SK-N-SH treated with all-trans-retinoic acid at 6 μM for 48 hours (cell line): ENCODE data around the gene PRR30.
"Not testable (repeated sequence)": the region's sequence is repeated elsewhere in the genome, so short reads cannot be mapped to it uniquely, and the experiment has no call there.

Source experiments
- ATAC-seq: fragments of 200-7000 bp; cut with Tn5 transposase; 3 replicates; pipeline ENCODE4 v1.9.1; 2020; ENCODE audit warnings: mild to moderate bottlenecking, moderate library complexity
- ARNTL ChIP-seq: fragments of 450-650 bp; formaldehyde crosslinking; IDR thresholded peaks from 2 replicates; pipeline ENCODE4 v1.5.0; 2020; ENCODE audit warnings: low read depth, mild to moderate bottlenecking, moderate library complexity, borderline replicate concordance
- BACH2 ChIP-seq: fragments of 250-450 bp; sonication (Bioruptor Pico); IDR thresholded peaks from 2 replicates; pipeline ENCODE4 v1.9.0; 2021; ENCODE audit warnings: mild to moderate bottlenecking, borderline replicate concordance
- CSDC2 ChIP-seq: fragments of 250-450 bp; sonication (Bioruptor Pico); IDR thresholded peaks from 2 replicates; pipeline ENCODE4 v1.5.0; 2020; ENCODE audit warnings: mild to moderate bottlenecking, moderate library complexity
- CSRNP3 ChIP-seq: fragments of 250-450 bp; sonication (Bioruptor Pico); IDR thresholded peaks from 2 replicates; pipeline ENCODE4 v1.5.1; 2021; ENCODE audit warnings: mild to moderate bottlenecking, moderate library complexity
- ESRRG ChIP-seq: fragments of 250-450 bp; sonication (Bioruptor Pico); IDR thresholded peaks from 2 replicates; pipeline ENCODE4 v1.6.1; 2021; ENCODE audit warnings: mild to moderate bottlenecking
- GLIS3 ChIP-seq: fragments of 250-450 bp; sonication (Bioruptor Pico); IDR thresholded peaks from 2 replicates; pipeline ENCODE4 v1.5.0; 2020; ENCODE audit warnings: mild to moderate bottlenecking, moderate library complexity
- ISL1 ChIP-seq: fragments of 250-450 bp; sonication (Bioruptor Pico); IDR thresholded peaks from 2 replicates; pipeline ENCODE4 v2.1.2; 2022; ENCODE audit warnings: mild to moderate bottlenecking, moderate library complexity
- PATZ1 ChIP-seq: fragments of 250-450 bp; sonication (Bioruptor Pico); IDR thresholded peaks from 2 replicates; pipeline ENCODE4 v1.8.0; 2020; ENCODE audit warnings: mild to moderate bottlenecking, moderate library complexity, borderline replicate concordance
- PPARA ChIP-seq: fragments of 250-450 bp; sonication (Bioruptor Pico); IDR thresholded peaks from 2 replicates; pipeline ENCODE4 v1.5.0; 2020; ENCODE audit warnings: mild to moderate bottlenecking, borderline replicate concordance
- RARB ChIP-seq: fragments of 250-450 bp; sonication (Bioruptor Pico); IDR thresholded peaks from 2 replicates; pipeline ENCODE4 v1.8.0; 2021; ENCODE audit warnings: mild to moderate bottlenecking, moderate library complexity
- SNAI2 ChIP-seq: fragments of 250-450 bp; sonication (Bioruptor Pico); IDR thresholded peaks from 2 replicates; pipeline ENCODE4 v1.5.0; 2020; ENCODE audit warnings: mild to moderate bottlenecking, moderate library complexity
- TCF4 ChIP-seq: fragments of 250-450 bp; sonication (Bioruptor Pico); IDR thresholded peaks from 2 replicates; pipeline ENCODE4 v1.8.0; 2021; ENCODE audit warnings: mild to moderate bottlenecking, moderate library complexity, borderline replicate concordance
- TOX ChIP-seq: fragments of 250-450 bp; sonication (Bioruptor Pico); IDR thresholded peaks from 2 replicates; pipeline ENCODE4 v1.8.0; 2021; ENCODE audit warnings: mild to moderate bottlenecking, moderate library complexity, borderline replicate concordance
- TSHZ2 ChIP-seq: fragments of 250-450 bp; sonication (Bioruptor Pico); IDR thresholded peaks from 2 replicates; pipeline ENCODE4 v1.5.0; 2020; ENCODE audit warnings: mild to moderate bottlenecking, moderate library complexity
- ZC3H10 ChIP-seq: fragments of 250-450 bp; sonication (Bioruptor Pico); IDR thresholded peaks from 2 replicates; pipeline ENCODE4 v1.5.1; 2021; ENCODE audit warnings: mild to moderate bottlenecking, moderate library complexity
- ZFP3 ChIP-seq: fragments of 250-450 bp; sonication (Bioruptor Pico); IDR thresholded peaks from 2 replicates; pipeline ENCODE4 v1.5.0; 2020; ENCODE audit warnings: mild to moderate bottlenecking, moderate library complexity
- ZFP30 ChIP-seq: fragments of 450-650 bp; formaldehyde crosslinking; IDR thresholded peaks from 2 replicates; pipeline ENCODE4 v1.5.0; 2022; ENCODE audit warnings: mild to moderate bottlenecking, moderate library complexity
- ZNF565 ChIP-seq: fragments of 450-650 bp; formaldehyde crosslinking; conservative IDR thresholded peaks from 2 replicates; pipeline ENCODE4 v1.5.0; 2020; ENCODE audit warnings: low read depth, mild to moderate bottlenecking, moderate library complexity
- ZNF70 ChIP-seq: fragments of 450-650 bp; formaldehyde crosslinking; IDR thresholded peaks from 2 replicates; pipeline ENCODE4 v1.5.0; 2020; ENCODE audit warnings: mild to moderate bottlenecking, moderate library complexity
- ZNF8 ChIP-seq: fragments of 450-650 bp; formaldehyde crosslinking; IDR thresholded peaks from 2 replicates; pipeline ENCODE4 v1.5.0; 2020; ENCODE audit warnings: mild to moderate bottlenecking, moderate library complexity
- TF ChIP-seq, protein P1 (sequence below): fragments of 250-450 bp; sonication (Bioruptor Pico); IDR thresholded peaks from 2 replicates; pipeline ENCODE4 v1.5.1; 2020; ENCODE audit warnings: low read depth, mild to moderate bottlenecking, moderate library complexity
- TF ChIP-seq, protein P2 (sequence below): fragments of 250-450 bp; sonication (Bioruptor Pico); IDR thresholded peaks from 2 replicates; pipeline ENCODE4 v1.8.0; 2021; ENCODE audit warnings: low read depth, mild to moderate bottlenecking, moderate library complexity, borderline replicate concordance

PRR30 gene

DNA sequence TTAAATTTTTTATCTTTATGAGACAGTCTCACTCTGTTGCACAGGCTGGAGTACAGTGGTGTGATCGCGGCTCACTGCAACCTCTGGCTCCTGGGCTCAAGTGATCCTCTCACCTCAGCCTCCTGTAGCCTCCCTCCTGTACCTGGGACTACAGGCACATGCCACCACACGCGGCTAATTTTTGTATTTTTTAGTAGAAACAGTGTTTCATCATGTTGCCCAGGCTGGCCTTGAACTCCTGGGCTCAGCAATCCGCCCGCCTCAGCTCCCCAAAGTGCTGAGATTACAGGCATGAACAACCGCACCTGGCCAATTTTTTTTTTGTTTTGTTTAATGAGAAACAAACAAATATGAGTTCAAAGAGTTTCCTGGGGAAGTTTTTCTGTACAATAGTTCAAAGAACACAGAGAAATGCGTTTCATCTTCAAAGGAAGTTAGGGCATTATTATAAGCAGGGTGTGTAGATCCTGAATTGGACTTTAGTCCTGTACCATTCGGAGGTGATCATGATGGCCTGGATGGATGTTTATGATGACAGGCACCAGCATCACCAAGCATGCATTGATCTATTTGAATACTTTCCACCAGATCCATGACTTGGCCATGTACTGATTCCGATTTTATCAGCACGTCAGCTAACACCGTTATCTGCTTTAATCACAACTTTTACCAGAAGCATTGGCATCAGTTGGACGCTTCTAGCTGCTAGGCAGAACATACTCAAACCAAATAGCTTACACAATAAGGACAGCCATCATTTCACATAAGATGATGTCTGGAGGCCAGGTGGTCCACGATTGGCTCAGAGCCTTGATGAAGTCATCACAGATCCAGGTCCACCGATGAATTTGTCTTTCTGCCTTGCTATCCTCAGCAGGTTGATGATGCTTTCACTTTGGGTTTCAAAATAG is 38.5 kb upstream of the PRR30 start:
- TF ChIP-seq BACH2 (CRISPR knock-in tag) (no peak), TOX (no peak)
- no peak for ATAC-seq

- not testable (repeated sequence) for ATAC-seq
Measured at GRCh38 chr2:27175781-27176180, 36.6 kb upstream of the PRR30 start.

DNA sequence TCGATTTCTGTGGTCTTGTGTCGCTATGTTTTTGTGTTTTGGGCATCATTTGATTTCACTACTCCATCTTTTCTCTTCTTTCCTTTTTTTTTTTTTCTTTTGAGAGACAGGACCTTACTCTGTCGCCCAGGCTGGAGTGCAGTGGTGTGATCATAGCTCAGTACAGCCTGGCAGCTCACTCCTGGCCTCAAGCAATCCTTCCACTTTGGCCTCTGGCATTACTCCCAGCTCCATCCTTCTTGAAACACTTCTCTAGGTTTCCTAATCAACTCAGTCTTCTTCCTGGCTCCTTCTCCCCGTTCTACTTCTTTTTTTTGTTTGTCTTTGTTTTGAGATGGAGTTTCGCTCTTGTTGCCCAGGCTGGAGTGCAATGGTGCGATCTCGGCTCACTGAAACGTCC is 36.1 kb upstream of the PRR30 start:
- no peak for ATAC-seq
- TF ChIP-seq SNAI2 (CRISPR knock-in tag) (no peak), TSHZ2 (no peak), PPARA (CRISPR knock-in tag) (no peak), ARNTL (CRISPR knock-in tag) (no peak), RARB (CRISPR knock-in tag) (no peak), ZNF565 (CRISPR knock-in tag) (no peak), BACH2 (CRISPR knock-in tag) (no peak), CSDC2 (no peak), ZNF70 (CRISPR knock-in tag) (no peak), CSRNP3 (no peak), TCF4 (CRISPR knock-in tag) (no peak), ZNF8 (CRISPR knock-in tag) (no peak), PATZ1 (CRISPR knock-in tag) (no peak), ZC3H10 (CRISPR knock-in tag) (no peak)
- TF ChIP-seq, protein P1, sequence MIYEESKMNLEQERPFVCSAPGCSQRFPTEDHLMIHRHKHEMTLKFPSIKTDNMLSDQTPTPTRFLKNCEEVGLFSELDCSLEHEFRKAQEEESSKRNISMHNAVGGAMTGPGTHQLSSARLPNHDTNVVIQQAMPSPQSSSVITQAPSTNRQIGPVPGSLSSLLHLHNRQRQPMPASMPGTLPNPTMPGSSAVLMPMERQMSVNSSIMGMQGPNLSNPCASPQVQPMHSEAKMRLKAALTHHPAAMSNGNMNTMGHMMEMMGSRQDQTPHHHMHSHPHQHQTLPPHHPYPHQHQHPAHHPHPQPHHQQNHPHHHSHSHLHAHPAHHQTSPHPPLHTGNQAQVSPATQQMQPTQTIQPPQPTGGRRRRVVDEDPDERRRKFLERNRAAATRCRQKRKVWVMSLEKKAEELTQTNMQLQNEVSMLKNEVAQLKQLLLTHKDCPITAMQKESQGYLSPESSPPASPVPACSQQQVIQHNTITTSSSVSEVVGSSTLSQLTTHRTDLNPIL (CRISPR knock-in tag), result no peak
- TF ChIP-seq, all 23 proteins: peak for 0

GRCh38 chr2:27174638-27175037 is 35.4 kb upstream of the PRR30 start:
- peak; percentile 35; the same call in 2 of the 3 replicates for ATAC-seq
- TF ChIP-seq ISL1 (no peak), CSDC2 (no peak), GLIS3 (CRISPR knock-in tag) (no peak), TOX (no peak), BACH2 (CRISPR knock-in tag) (no peak), CSRNP3 (no peak), ZNF70 (CRISPR knock-in tag) (no peak), ZFP3 (CRISPR knock-in tag) (no peak), ZNF8 (CRISPR knock-in tag) (no peak), ZFP30 (CRISPR knock-in tag) (no peak), SNAI2 (CRISPR knock-in tag) (no peak), ESRRG (CRISPR knock-in tag) (no peak), ARNTL (CRISPR knock-in tag) (no peak)
- TF ChIP-seq, protein P2, sequence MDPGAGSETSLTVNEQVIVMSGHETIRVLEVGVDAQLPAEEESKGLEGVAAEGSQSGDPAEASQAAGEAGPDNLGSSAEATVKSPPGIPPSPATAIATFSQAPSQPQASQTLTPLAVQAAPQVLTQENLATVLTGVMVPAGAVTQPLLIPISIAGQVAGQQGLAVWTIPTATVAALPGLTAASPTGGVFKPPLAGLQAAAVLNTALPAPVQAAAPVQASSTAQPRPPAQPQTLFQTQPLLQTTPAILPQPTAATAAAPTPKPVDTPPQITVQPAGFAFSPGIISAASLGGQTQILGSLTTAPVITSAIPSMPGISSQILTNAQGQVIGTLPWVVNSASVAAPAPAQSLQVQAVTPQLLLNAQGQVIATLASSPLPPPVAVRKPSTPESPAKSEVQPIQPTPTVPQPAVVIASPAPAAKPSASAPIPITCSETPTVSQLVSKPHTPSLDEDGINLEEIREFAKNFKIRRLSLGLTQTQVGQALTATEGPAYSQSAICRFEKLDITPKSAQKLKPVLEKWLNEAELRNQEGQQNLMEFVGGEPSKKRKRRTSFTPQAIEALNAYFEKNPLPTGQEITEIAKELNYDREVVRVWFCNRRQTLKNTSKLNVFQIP (CRISPR knock-in tag), result no peak
- TF ChIP-seq, protein P1 (CRISPR knock-in tag), result no peak
